Stimulated activated CD4-positive, alpha-beta T cell treated with anti-CD3 and anti-CD28 coated beads, Interleukin-12 subunit alpha, Interleukin-12 subunit beta, amount 100 ng/mL, for 24 hours (primary cell): ENCODE measurements around the gene EPHA2.
"Not testable (repeated sequence)": the region's sequence is repeated elsewhere in the genome, so short reads cannot be mapped to it uniquely, and the experiment has no call there.

Source experiments
- DNase-seq, 2 experiments: peaks; one replicate each; pipeline ENCODE4 v3.0.0-alpha.2; 2020; ENCODE audit warnings: low read depth in 2 of 2

Gene EPHA2

GRCh38 chr1:16155537-16156410, at the start of gene EPHA2:
TSS of gene EPHA2 (minus strand) at chr1:16156069. CDS start at chr1:16155932, 137 bp downstream.
- DNase-seq, result no peak

- no peak for DNase-seq
Observed at GRCh38 chr1:16205334-16205671, 49.4 kb upstream of the EPHA2 start.

DNA sequence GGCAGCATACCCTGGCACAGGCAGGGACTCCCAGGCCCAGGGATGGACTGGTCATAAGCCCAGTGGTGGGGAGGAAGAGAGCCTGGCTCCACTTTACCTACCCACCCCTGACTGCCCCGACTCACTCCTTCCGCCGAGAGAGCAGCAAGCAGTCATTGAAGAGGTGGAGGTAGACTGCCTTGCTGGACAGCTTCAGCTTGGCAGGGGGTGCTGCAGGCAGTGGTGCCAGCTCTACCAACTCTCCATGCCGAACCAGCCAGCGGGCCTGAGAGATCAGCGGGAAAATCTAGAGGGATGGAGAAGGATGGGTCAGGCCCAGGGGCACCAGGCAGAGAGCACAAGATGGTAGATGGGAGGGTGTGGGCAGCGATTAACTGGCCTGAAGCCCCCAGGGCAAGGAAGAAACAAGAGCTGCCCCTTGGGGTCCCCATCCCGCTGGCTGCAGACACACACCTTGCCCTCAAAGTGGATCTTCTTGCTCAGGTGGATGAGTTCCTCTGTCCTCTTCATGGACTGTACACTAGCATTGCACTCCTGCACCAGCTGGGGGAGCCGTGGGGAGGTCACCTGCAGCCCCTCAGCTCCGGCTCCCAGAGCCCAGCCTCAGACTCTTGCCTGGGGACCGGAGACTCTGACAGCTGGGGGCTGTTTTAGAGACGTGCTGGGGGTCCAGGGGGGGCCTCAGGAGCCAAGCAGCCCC, 48.9 kb upstream of the EPHA2 start:
- DNase-seq, result peak in 1 of 2 experiments; percentile 24

DNA sequence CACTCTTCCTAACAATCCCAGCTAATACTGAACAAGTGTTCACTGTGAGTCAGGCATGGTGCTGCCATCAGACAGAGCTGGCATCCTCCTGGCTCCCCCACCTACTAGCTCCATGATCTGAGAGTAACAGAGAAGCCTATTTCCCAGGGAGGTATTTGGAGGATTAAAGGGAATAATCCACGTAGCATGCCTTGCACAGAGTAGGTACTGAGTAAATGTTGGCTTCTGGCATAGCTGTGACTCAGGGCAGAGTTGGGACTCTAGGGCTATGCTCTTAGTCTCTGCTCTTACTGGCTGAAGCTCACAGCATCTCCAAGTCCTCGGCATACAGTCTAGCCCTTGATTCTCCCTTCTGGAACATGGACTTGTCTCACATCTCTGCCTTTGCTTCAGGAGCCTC, 48.3 kb upstream of the EPHA2 start:
- no peak for DNase-seq

DNA sequence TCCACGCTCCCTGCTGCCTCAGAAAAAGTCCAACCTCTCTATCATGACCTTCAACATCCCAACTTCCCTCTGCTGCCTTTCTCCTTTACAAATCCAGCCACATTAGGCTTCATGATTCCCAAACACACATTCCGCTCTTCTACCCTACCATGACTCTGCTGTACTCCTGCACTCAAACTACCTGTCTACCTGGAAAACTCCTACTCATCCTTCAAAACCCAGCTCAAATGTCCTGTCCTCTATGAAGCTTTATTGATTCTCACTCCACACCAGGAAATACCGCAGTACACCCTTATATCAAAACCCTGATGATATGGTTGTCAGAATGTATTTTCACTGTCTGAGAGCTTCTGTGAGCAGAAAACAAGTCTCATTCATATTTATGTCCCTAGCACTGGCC, 47.7 kb upstream of the EPHA2 start:
- no peak for DNase-seq

- no peak for DNase-seq
Observed at GRCh38 chr1:16202281-16203210, 46.7 kb upstream of the EPHA2 start.

DNA sequence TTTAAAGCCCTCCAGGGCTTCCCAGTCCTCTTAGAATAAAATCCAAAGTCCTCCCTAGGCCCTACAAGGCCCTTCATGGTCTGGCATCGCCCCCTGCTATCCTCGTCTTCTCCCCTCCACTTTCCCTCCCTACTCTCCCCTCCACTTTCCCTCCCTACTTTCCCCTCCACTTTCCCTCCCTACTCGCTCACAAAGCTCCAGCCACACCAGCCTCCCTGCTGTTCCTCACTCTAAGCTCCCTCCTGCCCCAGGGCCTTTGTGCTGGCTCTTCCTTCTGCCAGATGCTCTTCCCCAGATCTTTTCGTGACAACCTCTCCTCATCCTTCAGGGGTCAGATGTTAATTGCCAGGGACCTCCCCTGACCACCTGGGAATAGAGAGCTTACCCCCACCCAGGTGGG, 43.8 kb upstream of the EPHA2 start:
- DNase-seq, result no peak

DNA sequence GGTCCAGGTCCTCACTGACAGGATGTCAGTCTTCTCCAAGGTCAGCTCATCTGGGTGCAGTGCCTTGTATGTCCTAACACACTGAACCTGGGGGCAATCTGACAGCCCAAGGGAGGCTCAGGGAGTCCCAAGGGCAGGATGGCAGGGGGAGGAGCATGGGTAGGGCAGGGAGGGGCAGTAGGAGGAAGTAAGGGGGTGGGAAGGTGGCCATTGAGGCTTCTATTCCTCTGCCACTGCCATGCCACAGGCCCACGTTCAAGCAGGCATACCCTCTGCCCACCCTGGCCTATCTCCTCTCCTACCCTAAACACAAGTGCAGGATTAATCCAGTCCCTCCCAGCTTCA, 43.3 kb upstream of the EPHA2 start:
- no peak for DNase-seq

GRCh38 chr1:16198444-16199156, 42.7 kb upstream of the EPHA2 start:
- DNase-seq, result no peak

DNA sequence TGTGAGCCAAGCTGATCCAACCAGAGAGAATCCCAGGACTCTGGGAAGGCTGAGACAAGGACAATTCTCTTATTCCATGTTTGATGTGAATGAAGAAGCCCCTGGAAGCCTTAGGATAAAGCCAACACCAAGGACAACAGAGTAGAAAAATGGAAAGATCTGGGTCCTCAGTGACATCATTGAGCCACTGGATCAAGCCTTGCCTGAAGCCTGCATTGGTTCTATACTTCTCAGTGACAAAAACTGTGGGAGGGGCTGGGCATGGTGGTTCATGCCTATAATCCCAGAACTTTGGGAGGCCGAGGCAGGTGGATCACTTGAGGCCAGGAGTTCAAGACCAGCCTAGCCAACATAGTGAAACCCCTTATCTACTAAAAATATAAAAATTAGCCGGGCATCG, 41.0 kb upstream of the EPHA2 start:
- DNase-seq, result no peak

- not testable (repeated sequence) for DNase-seq
Observed at GRCh38 chr1:16196139-16196538, 40.3 kb upstream of the EPHA2 start.

DNA sequence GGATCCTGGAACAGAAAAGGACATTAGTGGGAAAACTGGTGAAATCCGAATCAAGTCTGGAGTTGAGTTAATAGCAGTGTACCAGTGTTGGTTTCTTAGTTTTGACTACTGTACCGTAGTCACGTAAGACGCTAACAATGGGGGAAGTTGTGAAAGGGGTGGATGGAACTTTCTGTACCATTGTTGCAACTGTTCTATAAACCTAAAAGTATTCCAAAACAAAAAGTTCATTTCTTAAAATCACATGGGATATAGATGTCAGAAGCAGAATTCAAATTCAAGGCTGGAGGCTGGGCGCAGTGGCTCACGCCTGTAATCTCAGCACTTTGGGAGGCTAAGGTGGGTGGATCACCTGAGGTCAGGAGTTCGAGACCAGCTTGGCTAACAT, 39.6 kb upstream of the EPHA2 start:
- no peak for DNase-seq

DNA sequence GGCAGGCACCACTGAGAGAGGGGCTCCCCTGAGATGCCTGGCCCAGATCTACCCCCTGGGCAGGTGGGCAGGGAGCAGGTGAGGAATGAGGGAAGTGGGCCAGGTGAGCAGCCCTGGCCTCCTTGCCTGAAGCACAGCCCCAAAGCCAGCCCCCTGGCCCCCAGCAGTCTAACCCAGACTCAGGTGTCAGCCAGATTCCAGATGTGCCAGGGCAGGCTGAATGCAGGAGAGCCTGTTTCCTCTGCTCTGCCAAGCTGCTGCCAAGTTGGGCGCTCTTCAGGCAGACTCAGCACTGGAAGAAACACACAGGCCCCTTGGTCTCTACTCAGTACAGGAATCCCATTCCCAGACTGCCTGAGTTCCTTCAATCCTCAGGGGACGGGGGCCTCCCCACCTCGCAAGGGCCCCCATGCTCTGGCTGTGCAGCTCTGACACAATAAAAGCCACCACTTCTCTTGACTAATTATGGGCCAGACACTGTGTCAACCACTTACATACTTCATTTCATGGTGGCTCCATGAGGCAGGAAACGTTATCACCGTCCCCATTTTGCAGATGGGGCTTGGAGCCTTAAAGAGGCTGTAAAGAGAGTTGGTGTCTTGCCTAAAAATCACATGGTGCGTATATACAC, 36.2 kb upstream of the EPHA2 start:
- no peak for DNase-seq

GRCh38 chr1:16191309-16191708, 35.4 kb upstream of the EPHA2 start:
- DNase-seq, result no peak

- no peak for DNase-seq
Observed at GRCh38 chr1:16189921-16190621, 34.2 kb upstream of the EPHA2 start.

DNA sequence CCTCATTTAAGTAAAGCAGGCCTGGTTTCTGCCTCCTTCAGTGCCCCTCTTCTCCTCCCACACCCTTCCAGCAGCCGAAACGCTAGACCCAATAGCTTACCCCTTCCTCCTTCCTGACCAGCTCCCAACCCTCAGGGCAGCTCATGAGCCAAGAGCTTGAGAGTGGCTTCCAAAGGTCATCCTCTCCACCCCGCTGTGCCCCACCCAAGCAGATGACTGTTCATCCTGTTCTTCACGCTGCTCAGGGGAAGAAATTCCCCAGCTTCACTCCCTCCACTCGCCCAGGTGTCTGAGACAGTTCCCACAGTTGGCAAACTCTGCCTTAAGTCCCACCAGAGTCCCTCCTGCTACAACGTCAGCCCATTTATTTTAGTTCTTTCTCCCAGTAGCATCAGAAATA, 33.1 kb upstream of the EPHA2 start:
- no peak for DNase-seq

DNA sequence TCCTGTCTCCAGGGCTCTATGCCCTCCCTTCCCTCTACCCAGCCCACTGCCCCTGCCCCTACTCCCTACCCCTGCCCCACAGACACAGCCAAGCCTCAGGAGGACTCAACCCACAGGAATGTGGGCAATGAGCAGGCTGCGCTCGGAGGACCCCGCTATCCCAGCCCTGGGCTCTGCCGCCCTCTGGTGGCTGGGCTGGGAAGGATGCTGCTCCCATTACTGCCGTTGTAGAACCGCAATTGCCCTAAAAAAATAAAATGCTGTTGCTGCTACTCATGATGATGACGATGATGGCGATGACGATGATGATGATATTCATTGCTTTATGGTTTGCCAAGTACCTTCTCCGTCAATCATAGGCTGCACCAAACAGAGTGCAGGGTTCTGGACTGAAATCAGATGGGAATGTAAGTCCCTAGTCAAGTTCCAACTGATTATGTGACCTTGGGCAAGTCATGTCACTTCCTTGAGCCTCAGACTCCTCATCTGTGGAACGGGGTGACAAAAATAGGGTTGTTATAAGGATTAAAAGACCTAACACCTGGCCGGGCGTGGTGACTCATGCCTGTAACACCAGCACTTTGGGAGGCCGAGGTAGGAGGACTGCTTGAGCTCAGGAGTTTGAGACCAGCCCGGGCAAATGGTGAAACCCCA, 32.0 kb upstream of the EPHA2 start:
- peak; percentile 57 to 70 for DNase-seq

GRCh38 chr1:16186655-16187235, 30.9 kb upstream of the EPHA2 start:
- DNase-seq, result no peak

DNA sequence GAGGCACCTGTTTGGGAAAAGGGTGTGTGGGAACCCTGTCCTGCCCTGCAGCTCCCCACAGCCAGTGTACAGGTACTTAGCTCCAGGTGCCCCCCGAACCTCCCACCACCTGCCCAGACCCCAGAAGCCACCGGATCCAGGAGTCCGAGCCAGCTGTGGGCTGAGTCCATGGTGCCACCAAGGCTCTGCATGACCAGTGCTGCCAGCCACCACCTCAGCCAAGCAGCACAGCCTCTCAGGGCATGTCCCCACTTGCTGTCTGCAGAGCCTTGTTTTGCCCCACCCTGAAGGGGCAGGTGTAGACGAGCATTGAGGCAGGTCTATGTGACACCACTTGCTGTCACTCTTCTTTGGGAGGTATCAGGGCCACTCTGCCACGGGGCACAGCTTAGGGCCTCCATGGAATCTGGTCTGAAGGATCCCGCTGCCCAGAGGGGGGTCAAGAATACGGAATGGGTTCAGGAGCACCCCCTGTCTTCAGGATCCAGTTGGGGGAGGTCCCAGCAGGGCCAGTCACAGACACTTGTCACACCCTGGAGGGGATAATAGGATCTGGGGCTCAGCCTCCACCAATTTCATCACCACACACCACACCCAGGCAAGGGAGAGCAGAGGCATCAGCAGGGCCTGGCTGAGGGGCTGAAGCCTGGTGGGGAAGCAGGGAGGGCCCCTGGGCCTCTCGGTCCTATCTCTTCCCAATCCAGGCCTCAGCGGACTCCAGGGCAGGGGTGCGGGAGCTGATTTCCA, 28.9 kb upstream of the EPHA2 start:
- no peak for DNase-seq
